ENCODE data around the gene PPP2R5D. TPM values are rescaled to one million over a fixed set of nuclear protein-coding genes. Genes with fewer than 3 reads are reported as not detected.

PPP2R5D gene
- total and polyA plus RNA-seq, 2 of the 8 experiments (the other 6 are each of a cell fraction or from before 2014, with no cell fraction given), result 52.1 to 55.7 TPM

- no peak overlapping the region for H3K4me3 ChIP-seq (ENCODE audit: extremely low read depth in 1 of 4, insufficient read depth in 2 of 4, low read depth in 3 of 4, low read length in 4 of 4)
- no peaks in the 10 kb centered on the region for H3K23me2 ChIP-seq (ENCODE audit: low read depth, low read length)
- no peak overlapping the region for H4K5ac ChIP-seq (ENCODE audit: insufficient read length, low read depth, low read length)
- no peak overlapping the region for H2BK12ac ChIP-seq (ENCODE audit: low read depth, low read length)
- ChIA-PET POLR2A (ENCODE audit: partially characterized antibody) (interaction anchor here (0.6 to 2.6 kb wide), 3 partner anchors 12 to 38 kb away, joined by 3 to 7 read pairs (median 4); partner anchors contain the start of gene GNMT), CTCF (ENCODE audit: partially characterized antibody) (interaction anchor here (0.7 kb wide), 1 partner anchor 71 kb away, joined by 5 read pairs; no protein-coding TSS in a partner anchor)
- no peaks in the 10 kb centered on the region for H3K27me3 ChIP-seq (replicated peaks in 1 of 4; ENCODE audit: control insufficient read depth in 3 of 4, extremely low read depth in 1 of 4, insufficient read depth in 3 of 4, low read length in 3 of 4)
- no peaks in the 10 kb centered on the region for H3K9me3 ChIP-seq (ENCODE audit: insufficient read depth in 2 of 2, low read depth in 1 of 2, low read length in 1 of 2)
- no peaks in the 10 kb centered on the region for H4K20me1 ChIP-seq (replicated peaks in 1 of 2; ENCODE audit: control insufficient read depth in 1 of 2, insufficient read depth in 2 of 2, low read length in 2 of 2)
- no peak for DNase-seq (ENCODE audit: low read depth in 1 of 2, low spot score in 2 of 2)
- H2AK5ac ChIP-seq (ENCODE audit: low read depth, low read length), result no peak overlapping the region
- TF ChIP-seq GTF2F1 (IDR thresholded peaks at IDR 0.05; ENCODE audit: borderline replicate concordance, low read depth, low read length) (no peak), SIX5 (IDR thresholded peaks at IDR 0.05; ENCODE audit: low read depth, low read length) (no peak), SP1 (IDR thresholded peaks at IDR 0.05; ENCODE audit: low read depth, low read length) (no peak), CTCF (IDR thresholded peaks at IDR 0.05; ENCODE audit: control extremely low read depth in 1 of 3, insufficient read depth in 1 of 3, low read depth in 1 of 3, low read length in 3 of 3) (no peak)
- H3K4ac ChIP-seq (replicated peaks; ENCODE audit: insufficient read length, low read depth, low read length), result no peak overlapping the region
- H3K14ac ChIP-seq (ENCODE audit: insufficient read length), result no peak overlapping the region
- no peak overlapping the region for H2BK120ac ChIP-seq (replicated peaks; ENCODE audit: low read depth, low read length)
- H3K18ac ChIP-seq (ENCODE audit: extremely low read depth, low read length), result no peak overlapping the region
- FAIRE-seq, result no peak
- H4K8ac ChIP-seq (ENCODE audit: extremely low read depth, insufficient read depth, low read length), result no peak overlapping the region
- H3K79me2 ChIP-seq (ENCODE audit: control insufficient read depth in 1 of 2, insufficient read depth in 2 of 2, low read length in 2 of 2), result no peaks in the 10 kb centered on the region
- H3K79me1 ChIP-seq (ENCODE audit: low read depth, low read length), result no peaks in the 10 kb centered on the region
- no peak overlapping the region for H2BK15ac ChIP-seq (ENCODE audit: low read length)
- no peak overlapping the region for H4K91ac ChIP-seq (replicated peaks; ENCODE audit: insufficient read length, low read length)
- no peak overlapping the region for H3K23ac ChIP-seq (ENCODE audit: insufficient read length)
- no peak overlapping the region for H3K9ac ChIP-seq (replicated peaks in 1 of 4; ENCODE audit: extremely low read depth in 1 of 4, low read depth in 3 of 4, low read length in 3 of 4)
- no peak overlapping the region for H2AFZ ChIP-seq (ENCODE audit: low read length)
- H3K4me1 ChIP-seq (replicated peaks in 1 of 4; ENCODE audit: control insufficient read depth in 3 of 4, insufficient read depth in 4 of 4, low read length in 3 of 4), result no peaks in the 10 kb centered on the region
- no peak overlapping the region for H3K27ac ChIP-seq (ENCODE audit: low read depth, low read length)
- H3K4me2 ChIP-seq (ENCODE audit: insufficient read depth in 1 of 2, low read depth in 2 of 2, low read length in 2 of 2), result no peak overlapping the region
- no peak overlapping the region for H3K56ac ChIP-seq (replicated peaks; ENCODE audit: insufficient read length, low read depth, low read length)
- peaks cover 0 to 4% (median 0%) of the 10 kb centered on the region in 4 experiments; a peak in 1 of 8 replicates for H3K36me3 ChIP-seq (ENCODE audit: control insufficient read depth in 2 of 4, insufficient read depth in 4 of 4, low read length in 3 of 4)
- no peak overlapping the region for H2BK20ac ChIP-seq (ENCODE audit: low read length)
- no peak overlapping the region for H2BK5ac ChIP-seq (ENCODE audit: low read depth, low read length)
Measured at GRCh38 chr6:42947950-42948349, 36.4 kb upstream of the PPP2R5D start.

Data from H1 (cell line).